GM19395 (cell line): Measurements from ENCODE around the gene EXT2.

Source experiments
- ATAC-seq: cut with Tn5 transposase; IDR thresholded peaks from one replicate; pipeline ENCODE4 v1.9.1; 2021; ENCODE audit warnings: mild to moderate bottlenecking, moderate library complexity; ENCODE audit not compliant: unreplicated experiment

Gene EXT2

GRCh38 chr11:44162004-44162403 lies 66.5 kb downstream of the EXT2 start:
- no peak for ATAC-seq

- ATAC-seq = no peak
Observed at GRCh38 chr11:44162662-44163061, 67.2 kb downstream of the EXT2 start.

DNA sequence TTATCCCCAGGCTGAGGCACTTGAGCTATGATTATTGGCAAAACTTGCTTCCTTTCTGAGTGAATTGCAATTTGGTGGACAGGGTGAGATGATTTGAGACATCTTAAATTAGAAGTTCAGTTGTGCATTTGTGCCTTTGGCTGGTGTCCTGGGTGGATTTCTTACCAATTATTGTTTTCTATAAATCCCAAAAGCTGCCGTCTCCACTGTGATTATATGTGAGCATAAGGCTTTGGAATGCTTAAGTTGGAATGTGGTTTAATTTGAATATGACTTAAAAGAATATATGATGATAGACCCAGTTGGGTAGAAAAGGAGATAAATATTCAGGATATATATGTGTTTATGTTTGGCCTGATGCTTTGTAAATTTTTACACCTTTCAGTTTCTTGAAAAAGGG lies 70.0 kb downstream of the EXT2 start:
- no peak for ATAC-seq

DNA sequence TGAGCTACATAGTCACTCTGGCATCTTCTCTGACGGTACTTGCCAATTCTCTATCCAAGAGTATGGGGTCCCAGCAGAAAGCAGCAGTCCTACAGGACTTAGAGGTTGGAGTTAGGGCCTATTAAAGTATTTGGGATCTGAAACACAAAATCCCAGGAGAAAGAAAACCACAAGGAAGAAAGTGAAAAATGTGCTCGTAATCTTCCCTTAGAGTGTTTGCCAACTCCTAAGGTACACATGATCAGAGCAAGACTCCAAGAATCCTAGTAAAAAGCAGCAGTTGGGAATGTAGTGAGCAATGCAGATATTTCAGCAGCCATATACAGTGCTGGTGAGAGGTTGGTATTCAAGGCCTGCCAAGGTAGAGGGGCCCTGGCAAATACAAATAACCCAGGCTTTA lies 71.6 kb downstream of the EXT2 start:
- ATAC-seq = no peak

GRCh38 chr11:44171518-44171917 lies 76.0 kb downstream of the EXT2 start:
- no peak for ATAC-seq

- no peak for ATAC-seq
Observed at GRCh38 chr11:44172966-44173365, 77.5 kb downstream of the EXT2 start.

DNA sequence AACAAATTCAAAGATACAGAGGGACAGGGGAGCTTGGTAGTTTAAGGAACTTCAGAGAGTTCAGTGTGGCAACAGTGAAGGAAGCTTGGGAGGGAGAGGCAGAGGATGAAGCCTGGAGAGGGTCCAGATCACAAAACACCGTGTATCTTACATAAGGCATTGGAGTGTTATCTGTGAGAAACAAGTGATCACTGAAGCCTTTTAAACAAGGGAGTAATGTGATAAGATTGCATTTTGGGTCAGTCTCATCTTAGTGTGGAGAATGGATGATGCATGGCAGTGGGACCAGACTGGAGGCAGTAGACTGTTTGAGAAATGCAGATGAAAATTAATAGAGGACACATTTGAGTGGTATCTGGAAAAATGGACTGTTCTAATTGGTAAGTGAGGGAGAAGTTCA lies 79.4 kb downstream of the EXT2 start:
- ATAC-seq = no peak

- no peak for ATAC-seq
Observed at GRCh38 chr11:44176546-44177213, 81.2 kb downstream of the EXT2 start.

GRCh38 chr11:44177905-44178304 lies 82.4 kb downstream of the EXT2 start:
- ATAC-seq = no peak

- no peak for ATAC-seq
Observed at GRCh38 chr11:44178381-44178780, 82.9 kb downstream of the EXT2 start.

DNA sequence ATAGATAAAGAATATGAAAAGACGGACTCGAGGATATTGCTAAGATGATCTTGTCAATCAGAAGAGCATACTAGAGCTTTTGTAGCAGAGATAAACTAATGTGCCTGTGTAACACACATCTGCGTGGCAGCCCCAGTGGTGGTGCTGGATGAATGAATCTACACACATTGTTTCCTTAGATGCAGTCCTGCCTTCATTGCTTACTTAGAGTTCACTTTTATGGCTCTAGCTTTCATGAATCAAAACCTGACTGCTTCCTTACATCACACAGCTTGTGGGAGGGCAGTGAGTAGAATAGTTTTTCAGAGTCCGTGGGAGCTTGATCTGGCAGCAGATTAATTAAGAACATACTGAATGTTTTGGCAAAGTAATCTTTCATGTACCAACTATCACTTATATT lies 83.7 kb downstream of the EXT2 start:
- no peak for ATAC-seq

DNA sequence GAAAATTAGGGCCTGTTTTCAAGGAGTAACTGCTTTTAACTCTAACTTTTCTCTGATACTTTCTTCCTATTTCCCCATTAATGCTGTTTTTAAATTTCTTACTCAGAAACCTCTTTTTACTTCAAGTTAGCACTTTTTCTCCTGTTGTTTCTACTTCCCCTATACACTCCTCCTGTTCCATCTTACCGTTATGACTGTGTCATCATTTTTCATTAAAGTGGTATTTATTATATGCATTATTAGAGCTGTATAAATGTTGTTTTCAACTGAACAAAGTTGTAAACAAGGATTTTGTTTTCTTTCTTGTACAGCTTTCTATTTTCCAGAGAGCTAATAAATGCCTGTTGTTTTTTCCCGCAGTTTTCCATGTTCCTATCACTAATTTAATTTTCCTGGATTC lies 84.6 kb downstream of the EXT2 start:
- ATAC-seq = no peak

GRCh38 chr11:44185522-44185921 lies 90.0 kb downstream of the EXT2 start:
- no peak for ATAC-seq

- ATAC-seq = no peak
Observed at GRCh38 chr11:44186321-44186930, 90.9 kb downstream of the EXT2 start.

DNA sequence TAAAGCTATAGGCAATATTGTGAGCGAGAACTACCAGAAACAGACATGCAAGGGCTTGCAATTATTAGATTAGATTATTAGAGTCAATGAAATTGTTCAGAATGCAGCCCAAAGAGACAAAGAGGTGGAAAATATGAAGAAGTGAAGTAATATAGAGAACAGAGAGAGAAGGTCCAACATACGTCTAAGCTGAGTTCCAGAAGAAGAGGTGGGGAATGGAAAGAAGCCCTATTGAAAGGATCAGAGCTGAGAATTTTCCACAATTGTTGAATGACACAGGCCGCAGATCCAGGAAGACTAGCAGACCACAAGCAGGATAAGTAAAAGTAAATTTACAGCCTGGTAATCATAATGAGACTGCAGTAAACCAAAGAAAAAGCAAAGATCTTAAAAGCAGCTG lies 93.2 kb downstream of the EXT2 start:
- no peak for ATAC-seq

DNA sequence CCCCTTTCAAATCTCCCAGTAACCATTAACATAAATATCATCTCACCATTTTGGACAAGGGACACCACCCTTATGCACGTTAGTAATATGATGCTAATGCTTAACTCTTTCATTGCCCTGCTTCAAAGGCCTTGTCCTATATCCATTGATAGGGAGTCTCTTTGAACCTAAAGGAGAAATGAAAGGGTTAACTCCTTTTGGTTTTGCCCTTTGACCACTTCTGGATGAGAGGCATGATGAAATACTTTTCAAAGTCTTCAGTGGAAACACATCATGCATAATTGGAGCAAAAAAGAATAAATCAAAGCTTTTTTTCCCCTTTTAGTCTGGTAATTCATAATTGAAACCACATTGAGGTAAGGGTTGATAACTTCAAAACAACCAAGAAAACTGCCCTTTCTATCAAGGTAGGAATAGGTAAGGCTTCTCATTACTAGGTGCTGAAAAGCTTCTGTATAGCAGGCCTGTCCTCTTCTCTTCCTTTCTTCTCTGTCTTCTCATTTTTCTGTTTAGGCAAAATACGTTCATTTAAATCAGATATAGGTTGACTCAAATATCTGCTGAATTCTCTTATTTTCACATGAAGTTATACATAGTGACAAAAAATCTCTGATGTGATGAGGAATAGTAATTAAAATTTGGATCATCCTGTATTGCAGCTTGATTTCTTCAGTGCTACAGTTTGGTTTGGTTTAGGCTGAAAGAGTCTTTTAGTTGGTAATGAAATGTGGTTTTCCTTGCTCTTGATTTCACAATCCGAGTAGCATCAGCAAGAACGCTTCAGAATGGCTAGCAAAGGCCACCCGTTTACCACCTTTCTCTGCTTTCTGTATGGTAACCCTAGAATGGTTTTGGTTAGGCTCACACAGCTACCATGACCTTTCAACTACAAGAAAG lies 94.8 kb downstream of the EXT2 start:
- no peak for ATAC-seq

DNA sequence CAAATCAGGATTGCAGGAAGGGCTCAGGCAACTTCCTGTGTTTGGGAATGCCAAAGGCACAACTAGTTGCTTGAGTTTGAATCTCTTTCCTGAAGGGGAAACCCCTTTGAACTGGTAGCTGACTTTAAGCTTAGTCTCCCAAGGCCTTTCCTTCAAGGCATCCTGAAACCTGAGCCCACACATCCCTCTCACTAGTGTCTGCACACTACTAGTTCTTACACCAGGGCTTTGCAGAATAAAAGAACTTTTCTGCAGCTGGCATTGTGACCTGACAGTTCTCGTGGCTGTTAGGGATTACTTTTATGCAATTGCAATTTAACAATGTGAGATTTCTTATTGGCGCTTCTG lies 95.4 kb downstream of the EXT2 start:
- no peak for ATAC-seq

- ATAC-seq = no peak
Observed at GRCh38 chr11:44191322-44192016, 96.0 kb downstream of the EXT2 start.

- ATAC-seq = no peak
Observed at GRCh38 chr11:44192017-44192385, 96.5 kb downstream of the EXT2 start.

GRCh38 chr11:44192462-44193100 lies 97.1 kb downstream of the EXT2 start:
- ATAC-seq = no peak

DNA sequence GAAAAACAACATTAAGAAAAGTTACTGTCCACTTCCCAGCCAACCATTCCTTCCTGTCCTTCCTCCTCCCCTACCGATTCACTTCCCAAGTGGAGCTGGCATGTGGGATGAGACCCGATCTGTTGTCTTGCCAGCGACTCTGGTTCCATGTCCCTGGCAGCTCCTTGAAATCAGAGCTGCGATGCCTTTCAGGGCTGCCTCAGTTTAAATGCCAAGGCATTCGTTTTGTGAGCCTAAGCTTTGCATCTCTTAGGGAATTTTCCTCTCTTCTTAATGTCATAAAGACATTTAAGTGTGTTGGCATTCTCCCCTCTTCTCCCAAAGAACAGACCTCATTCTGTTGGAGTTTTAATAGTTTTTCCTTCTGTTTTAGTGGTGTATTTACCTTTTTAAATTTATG lies 98.4 kb downstream of the EXT2 start:
- ATAC-seq = no peak
